ENCODE results near the gene FCHO1. TPM values are rescaled to one million over a fixed set of nuclear protein-coding genes. Genes with fewer than 3 reads are reported as not detected.

The FCHO1 gene
- polyA plus RNA-seq, 1 experiment: 0.48 TPM

GRCh38 chr19:17788632-17789031 lies 37.4 kb downstream of the FCHO1 start:
- ChIA-PET POLR2A (no interaction called here), CTCF (interaction anchor here (0.6 to 1.0 kb wide), 2 partner anchors 14 to 216 kb away, joined by 3 read pairs; no protein-coding TSS in a partner anchor)
- peaks cover 2% of the 10 kb centered on the region; the same call in 1 of the 2 replicates for H3K27me3 ChIP-seq (ENCODE audit: control insufficient read depth, insufficient read depth, low read length)
- no peak for DNase-seq (ENCODE audit: low read depth)
- no peak overlapping the region for H3K4me3 ChIP-seq (ENCODE audit: low read depth, low read length)
- TF ChIP-seq CTCF (IDR thresholded peaks at IDR 0.05; ENCODE audit: insufficient read depth, low read depth, low read length): no peak
- H3K36me3 ChIP-seq (ENCODE audit: control insufficient read depth, insufficient read depth, low read length): no peaks in the 10 kb centered on the region

- no peaks in the 10 kb centered on the region for H3K36me3 ChIP-seq (ENCODE audit: control insufficient read depth, insufficient read depth, low read length)
These were observed 38.9 kb downstream of the FCHO1 start for GRCh38 chr19:17790059-17790780.

GRCh38 chr19:17794412-17794730 lies 43.1 kb downstream of the FCHO1 start:
- H3K4me3 ChIP-seq (ENCODE audit: low read depth, low read length): no peak overlapping the region
- peaks cover 10% of the 10 kb centered on the region for H3K27me3 ChIP-seq (ENCODE audit: control insufficient read depth, insufficient read depth, low read length)
- DNase-seq (ENCODE audit: low read depth): no peak
- POLR2A ChIA-PET: no interaction called here
- H3K36me3 ChIP-seq (ENCODE audit: control insufficient read depth, insufficient read depth, low read length): no peaks in the 10 kb centered on the region
- no peak for TF ChIP-seq CTCF (IDR thresholded peaks at IDR 0.05; ENCODE audit: insufficient read depth, low read depth, low read length)
- CTCF ChIA-PET: interaction anchor here (1.7 to 2.0 kb wide), 2 partner anchors 10 to 28 kb away, joined by 6 to 10 read pairs; no protein-coding TSS in a partner anchor

More at GRCh38 chr19:17790059-17790780, 38.9 kb downstream of the FCHO1 start:
- ChIA-PET POLR2A (no interaction called here), CTCF (interaction anchor here (1.0 to 1.2 kb wide), 3 partner anchors 15 to 84 kb away, joined by 3 to 5 read pairs (median 4); no protein-coding TSS in a partner anchor)
- no peak for DNase-seq (ENCODE audit: low read depth)
- Histone ChIP-seq H3K27me3 (ENCODE audit: control insufficient read depth, insufficient read depth, low read length) (peaks cover 8% of the 10 kb centered on the region), H3K4me3 (ENCODE audit: low read depth, low read length) (no peak overlapping the region)
- no peak for TF ChIP-seq CTCF (IDR thresholded peaks at IDR 0.05; ENCODE audit: insufficient read depth, low read depth, low read length)

DNA sequence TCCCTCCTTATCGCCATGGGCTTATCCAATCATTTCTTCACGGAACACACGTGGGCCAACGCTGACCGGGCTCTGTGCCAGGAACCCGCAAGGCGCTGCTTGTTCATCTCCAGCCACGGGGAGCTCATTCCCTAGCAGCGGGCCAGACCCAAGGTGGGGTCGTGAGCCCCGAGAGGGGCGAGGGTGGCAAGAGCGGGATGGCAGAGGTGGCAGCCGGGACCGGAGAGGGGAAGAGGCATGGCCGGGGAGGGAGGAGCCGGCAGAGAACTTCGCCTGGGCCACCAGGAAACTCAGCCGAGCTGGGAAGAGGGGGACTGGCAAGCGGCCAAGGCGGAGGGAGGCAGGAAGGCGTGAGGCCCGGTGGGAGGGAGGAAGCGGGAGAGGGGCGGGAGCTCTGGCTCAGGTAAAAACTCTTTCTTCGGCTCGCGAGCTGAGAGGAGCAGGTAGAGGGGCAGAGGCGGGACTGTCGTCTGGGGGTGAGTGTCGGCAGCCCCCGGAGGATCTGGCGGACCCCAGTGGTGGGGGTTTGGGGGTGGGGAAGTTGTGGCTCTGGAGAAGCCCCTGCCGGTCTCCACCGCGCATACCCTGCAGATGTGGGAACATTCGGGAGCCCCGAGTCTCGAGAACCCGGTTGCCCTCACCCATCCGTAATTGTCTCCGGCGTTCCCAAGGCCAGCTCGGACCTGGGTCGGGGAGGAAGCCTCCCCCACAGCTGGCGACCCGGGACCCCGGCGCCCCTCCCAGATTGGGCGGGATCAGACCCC lies 43.6 kb downstream of the FCHO1 start, which contains the start of gene B3GNT3:
B3GNT3 (plus strand) TSS at position 408 of the 764 bp plus-strand sequence. CDS start 12,670 bp downstream, outside the sequence.
- DNase-seq (ENCODE audit: low read depth): no peak
- CTCF ChIA-PET: interaction anchor here (1.4 to 2.0 kb wide), 3 partner anchors 11 to 60 kb away, joined by 3 to 10 read pairs (median 6); no protein-coding TSS in a partner anchor

More for the DNA sequence above, 43.6 kb downstream of the FCHO1 start, which contains the start of gene B3GNT3:
- TF ChIP-seq CTCF (IDR thresholded peaks at IDR 0.05; ENCODE audit: insufficient read depth, low read depth, low read length): no peak
- no peaks in the 10 kb centered on the region for H3K36me3 ChIP-seq (ENCODE audit: control insufficient read depth, insufficient read depth, low read length)
- POLR2A ChIA-PET: no interaction called here
- H3K4me3 ChIP-seq (ENCODE audit: low read depth, low read length): no peak within 1 kb of the TSS
- peaks cover 10% of the 10 kb centered on the region for H3K27me3 ChIP-seq (ENCODE audit: control insufficient read depth, insufficient read depth, low read length)

All from BJ (cell line).